Stimulated activated CD4-positive, alpha-beta T cell treated with anti-CD3 and anti-CD28 coated beads, Interleukin-4, amount 100 ng/mL, for 4 hours (primary cell): ENCODE measurements around the gene ARID5B.

Experiments
- DNase-seq, 2 experiments: peaks; one replicate each; pipeline ENCODE4 v3.0.0-alpha.2; 2020

Gene ARID5B

DNA sequence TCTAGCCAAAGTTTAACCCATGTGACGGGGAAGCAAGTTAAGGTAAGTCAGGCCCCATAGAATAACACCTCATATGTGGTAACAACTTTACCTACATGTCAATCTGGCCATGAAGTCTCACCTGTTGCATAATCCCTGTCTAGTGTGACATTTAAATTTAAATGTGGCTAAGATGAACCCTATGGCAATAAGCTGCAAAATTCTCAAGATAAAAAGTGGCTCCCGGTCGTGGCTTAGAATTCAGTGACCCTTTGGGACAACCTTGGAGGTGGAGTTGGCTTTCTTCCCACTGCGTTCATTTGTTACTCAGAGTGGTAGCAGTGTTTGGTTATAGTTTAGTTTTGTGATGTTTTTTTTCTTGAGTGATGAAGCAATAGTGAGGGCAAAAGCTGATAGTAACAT, 90.6 kb downstream of the ARID5B start:
- no peak for DNase-seq

DNA sequence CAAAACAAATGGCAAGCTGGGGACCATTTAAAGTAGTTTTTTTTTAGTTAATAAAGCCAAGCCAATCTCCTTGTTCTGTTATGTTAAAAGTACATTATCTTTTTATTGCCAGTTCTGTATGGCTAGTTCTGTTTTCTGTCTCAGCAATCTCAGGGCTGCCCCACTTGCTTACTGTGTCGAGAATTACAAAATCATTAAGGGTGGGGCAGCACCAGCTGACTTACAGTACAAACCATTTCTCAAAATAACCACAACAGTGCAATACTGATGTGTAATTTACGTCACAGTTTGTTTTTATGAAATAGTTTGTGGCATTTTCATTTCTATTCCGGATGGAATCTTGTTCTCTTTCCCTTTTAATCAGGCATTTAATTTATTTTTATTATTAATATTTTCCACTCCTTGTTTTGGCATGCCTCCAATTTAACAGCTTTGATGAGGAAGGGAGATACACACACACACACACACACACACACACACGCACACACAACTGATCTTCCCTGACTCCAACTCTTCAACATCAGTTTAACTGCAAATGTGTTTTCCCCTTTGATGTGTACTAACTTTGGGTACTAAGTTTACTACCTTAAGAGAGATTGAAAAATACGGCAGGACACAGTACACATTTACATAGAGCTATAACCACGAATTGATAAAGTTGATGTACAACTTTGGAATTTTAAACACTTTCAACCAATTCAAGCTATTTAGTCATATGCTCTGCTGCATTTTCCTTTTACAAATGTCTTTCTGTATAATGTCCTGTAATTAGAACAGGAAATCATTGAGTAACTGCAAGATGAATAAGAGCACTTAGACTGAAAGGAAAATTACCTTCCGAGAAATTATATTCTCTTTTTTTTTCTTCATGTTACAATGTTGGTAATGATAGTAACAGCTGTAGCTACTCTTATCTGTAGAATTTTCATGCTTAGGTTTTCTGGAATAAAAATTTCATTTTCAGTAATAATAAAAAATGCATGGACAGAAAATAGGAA, 91.5 kb downstream of the ARID5B start:
- DNase-seq: peak in 1 of 2 experiments; percentile 66

DNA sequence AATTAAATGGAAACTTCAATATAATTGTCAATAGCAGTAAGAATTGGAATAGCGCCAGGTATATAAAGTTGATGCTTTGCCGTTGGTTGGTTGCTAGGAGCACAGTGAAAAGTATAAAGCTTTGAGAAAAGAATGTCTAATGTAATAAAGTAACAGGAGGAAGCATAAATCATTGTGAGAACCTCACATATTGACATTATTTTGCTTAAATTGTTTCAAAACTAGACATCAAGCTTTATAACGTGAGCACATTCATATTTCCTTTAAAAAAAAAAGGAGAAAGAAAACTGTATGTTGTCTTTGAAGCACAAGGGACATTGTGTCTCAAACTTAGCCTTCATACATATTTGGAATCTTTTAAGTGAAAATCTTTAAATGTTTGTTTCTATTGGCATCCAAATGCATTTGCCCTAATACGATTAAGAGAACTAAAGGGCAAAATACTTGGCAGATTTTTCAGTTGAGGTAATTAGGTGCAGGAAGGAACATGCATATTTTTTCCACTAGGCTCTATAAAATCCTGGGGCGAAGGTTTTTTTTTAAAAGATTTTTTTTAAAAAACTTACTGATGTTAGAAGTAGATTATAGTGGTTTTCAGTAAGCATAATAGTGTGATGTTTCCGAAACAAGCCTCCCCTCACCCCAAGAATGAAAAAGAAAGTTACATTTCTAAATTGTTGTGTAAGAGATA, 92.4 kb downstream of the ARID5B start:
- DNase-seq: no peak

DNA sequence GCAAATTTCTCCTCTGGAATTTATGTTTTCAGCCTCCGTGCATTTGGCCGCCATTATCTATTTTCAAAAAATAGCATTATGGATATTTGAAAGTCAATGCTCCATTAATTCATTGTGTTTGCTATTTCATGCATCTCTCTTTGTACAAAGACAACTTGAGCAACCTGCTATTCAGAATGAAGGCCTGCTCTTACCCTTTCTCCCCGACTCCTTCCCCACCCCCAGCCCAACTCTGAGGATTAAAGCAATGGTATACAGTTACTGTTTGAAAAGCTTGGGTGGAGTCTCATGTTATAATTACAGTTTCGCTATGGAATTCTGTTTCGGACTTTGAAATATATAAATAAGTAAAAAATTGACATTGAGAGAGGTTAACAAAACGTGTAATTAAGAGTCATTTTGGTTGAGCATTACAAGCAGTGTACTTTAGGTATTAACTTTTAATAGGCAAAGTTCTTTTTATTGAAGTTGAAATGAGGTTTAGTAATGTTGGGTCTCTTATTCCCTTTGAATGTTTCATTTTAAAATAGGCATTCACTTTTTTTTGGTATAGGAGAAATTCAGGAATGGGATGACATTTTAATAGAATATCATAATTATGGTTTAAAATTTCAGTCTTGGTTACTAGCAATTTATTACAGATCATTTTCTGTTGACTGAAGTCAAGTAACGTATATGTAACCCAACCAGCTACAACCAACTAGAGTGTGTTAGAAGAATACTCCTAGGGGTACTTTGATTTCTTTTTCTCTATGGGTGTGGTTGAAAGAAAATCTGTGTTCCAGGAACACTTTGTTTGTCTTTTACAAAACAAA, 93.1 kb downstream of the ARID5B start:
- DNase-seq: no peak

GRCh38 chr10:61995220-61995503, 93.7 kb downstream of the ARID5B start:
- DNase-seq: no peak

- DNase-seq: no peak
Measured at GRCh38 chr10:61998937-61999336, 97.4 kb downstream of the ARID5B start.

GRCh38 chr10:62000037-62000603, 98.6 kb downstream of the ARID5B start:
- no peak for DNase-seq

DNA sequence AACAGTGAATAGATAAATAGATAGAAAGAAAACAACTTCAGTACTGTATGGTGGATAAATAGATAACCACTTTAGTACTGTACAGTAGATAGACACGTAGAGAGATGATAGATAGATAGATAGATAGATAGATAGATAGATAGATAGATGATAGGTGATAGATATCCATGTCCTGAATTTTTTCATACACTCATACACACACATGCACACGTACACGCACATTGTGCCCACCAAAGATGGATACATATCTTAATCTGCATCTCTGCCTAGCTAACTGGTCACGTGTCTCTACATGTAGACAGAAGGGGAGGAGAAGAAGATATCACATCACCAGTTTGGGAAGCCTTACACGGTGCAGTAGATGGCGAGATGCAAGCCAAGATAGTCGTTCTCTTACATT, 99.2 kb downstream of the ARID5B start:
- no peak for DNase-seq

GRCh38 chr10:62001898-62002297, 100.4 kb downstream of the ARID5B start:
- DNase-seq: no peak

- DNase-seq: no peak
Measured at GRCh38 chr10:62002753-62003152, 101.3 kb downstream of the ARID5B start.

DNA sequence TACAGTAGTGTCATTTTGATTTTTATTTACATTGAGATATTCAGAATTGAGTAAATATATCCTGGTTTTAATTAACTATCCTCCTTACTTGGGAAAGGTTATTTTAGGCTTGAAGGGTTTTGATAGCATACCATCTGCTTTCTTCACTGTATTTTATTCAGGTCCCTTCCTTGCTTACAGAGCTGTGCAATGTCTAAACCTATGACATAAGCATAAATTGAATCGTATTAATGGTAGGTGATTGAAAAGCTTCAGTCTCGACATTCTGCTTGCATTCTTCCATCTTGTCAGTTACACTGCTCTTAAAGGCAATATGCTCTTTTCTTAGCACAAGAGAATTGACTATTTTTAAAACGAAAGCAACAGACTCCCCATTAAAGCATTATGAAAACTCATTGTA, 102.5 kb downstream of the ARID5B start:
- DNase-seq: no peak

DNA sequence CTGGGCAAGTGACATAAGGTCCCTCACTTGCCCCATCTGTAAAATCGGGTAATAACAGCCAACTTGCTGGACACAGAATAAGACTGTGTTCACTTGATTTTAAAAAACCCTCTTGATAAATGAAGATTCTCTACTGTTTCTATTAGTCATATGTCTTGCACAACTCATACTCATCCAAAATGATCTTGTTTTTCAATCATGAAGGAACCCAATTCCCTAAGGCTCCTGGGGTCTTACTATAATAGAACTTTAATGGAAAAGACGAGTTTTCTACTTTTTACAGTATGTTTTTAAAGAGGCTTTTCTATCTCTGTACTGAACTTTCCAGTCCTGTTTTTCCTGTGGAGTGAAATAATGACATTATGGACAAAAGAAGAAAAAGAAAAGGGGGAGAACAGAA, 103.8 kb downstream of the ARID5B start:
- no peak for DNase-seq

GRCh38 chr10:62005687-62006086, 104.2 kb downstream of the ARID5B start:
- no peak for DNase-seq

GRCh38 chr10:62007145-62007544, 105.6 kb downstream of the ARID5B start:
- DNase-seq: no peak

DNA sequence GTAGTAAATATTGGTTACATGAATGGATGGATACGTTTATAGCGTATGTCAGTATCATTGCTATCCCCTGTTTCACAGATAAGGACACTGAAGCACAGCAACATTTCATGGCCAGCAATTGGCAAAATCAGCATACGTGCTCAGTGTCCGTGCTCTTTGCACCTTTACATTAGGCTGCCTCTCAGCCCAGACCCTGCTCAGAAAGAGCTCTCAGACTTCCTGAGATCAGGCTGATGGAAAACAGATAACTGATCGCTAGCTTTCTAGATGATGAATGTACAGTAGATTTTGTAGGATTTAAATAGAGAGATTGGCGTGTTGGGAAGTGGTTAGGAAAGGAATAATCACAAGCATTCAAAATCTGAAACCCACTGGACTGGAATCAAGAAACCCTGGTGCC, 106.7 kb downstream of the ARID5B start:
- no peak for DNase-seq

- no peak for DNase-seq
Measured at GRCh38 chr10:62008946-62009345, 107.4 kb downstream of the ARID5B start.

GRCh38 chr10:62010366-62010765, 108.9 kb downstream of the ARID5B start:
- no peak for DNase-seq

DNA sequence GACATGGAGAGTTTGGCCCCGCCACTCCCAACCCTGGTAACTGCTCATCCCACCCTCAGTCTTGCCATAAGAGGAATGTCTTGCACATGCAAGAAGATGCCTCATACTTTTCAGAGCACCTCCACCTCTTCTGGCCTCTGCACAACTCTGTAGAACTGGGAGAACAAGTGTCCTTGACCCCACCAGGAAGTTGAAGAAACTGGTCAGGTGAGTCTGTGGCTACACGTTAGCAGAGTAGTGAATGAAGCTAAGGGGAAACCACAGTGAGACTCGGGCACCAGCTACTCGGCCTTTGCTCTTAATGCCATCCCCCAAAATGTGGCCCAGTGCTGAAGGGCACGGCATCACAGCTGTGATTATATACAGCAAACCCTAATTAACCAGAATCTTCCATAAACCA, 110.1 kb downstream of the ARID5B start:
- DNase-seq: no peak

DNA sequence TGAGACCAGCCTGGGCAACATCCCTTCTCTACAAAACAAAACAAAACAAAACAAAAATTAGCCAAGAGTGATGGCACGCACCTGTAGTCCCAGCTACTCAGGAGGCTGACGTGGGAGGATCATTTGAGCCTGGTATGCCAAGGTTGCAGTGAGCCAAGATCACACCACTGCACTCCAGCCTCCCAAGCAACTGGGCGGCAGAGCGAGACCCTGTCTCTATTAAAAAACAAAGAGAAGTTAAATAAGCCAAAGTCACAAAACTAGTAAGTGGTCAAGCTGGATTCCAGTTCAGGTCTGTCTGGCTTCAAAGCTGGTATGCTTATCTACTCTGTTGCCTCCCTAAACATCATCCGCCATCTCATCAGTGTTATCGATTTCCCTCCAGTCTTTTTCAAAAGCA, 110.8 kb downstream of the ARID5B start:
- DNase-seq: no peak

GRCh38 chr10:62014510-62014909, 113.0 kb downstream of the ARID5B start:
- no peak for DNase-seq

DNA sequence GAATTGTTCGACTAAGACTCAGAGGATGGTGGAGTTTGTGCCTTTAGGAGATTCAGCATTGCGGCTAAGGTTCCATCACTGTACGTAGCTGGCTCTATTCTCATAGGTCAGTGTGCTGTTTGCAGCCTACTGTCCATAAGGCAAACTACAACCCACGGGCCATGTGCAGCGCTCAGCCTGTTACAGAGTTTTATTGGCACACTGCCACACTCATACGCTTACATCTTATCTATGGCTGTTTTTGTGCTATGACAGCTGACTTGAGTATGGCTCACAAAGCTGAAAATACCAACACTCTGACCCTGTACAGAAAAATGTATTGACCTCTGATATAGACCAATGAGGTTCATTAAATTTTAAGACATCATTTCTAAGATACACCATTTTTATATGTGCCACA, 114.5 kb downstream of the ARID5B start:
- no peak for DNase-seq

- no peak for DNase-seq
Measured at GRCh38 chr10:62016623-62017490, 115.4 kb downstream of the ARID5B start.
